OCI-LY3 (cell line): ENCODE data around the gene EYA2.
A peak's percentile ranks its signal among the peaks of the same experiment; 100 is the strongest.

Source experiments
- H2AFZ ChIP-seq: fragments of 200-600, 300-600 bp; shearing (Covaris generic); 2 replicates; pipeline ENCODE4 v1.6.0; 2014; ENCODE audit warnings: antibody characterized with exemption, low read depth, low read length
- H3K27ac ChIP-seq: fragments of 200-600, 300-600 bp; sonication (generic); 2 replicates; pipeline ENCODE4 v1.5.1; 2014; ENCODE audit warnings: mild to moderate bottlenecking, low read length, moderate library complexity, mixed read lengths
- H3K27me3 ChIP-seq: fragments of 200-600, 300-600 bp; sonication (generic); 2 replicates; pipeline ENCODE4 v1.6.1; 2014; ENCODE audit warnings: low read depth, low read length, mixed read lengths
- H3K36me3 ChIP-seq: fragments of 200-600, 300-600 bp; sonication (generic); replicated peaks from 2 replicates; pipeline ENCODE3; 2014; ENCODE audit warnings: low read depth, low read length, mixed read lengths
- H3K4me1 ChIP-seq: fragments of 300-600, 200-600 bp; sonication (generic); 2 replicates; pipeline ENCODE4 v1.6.1; 2014; ENCODE audit warnings: low read length, mixed read lengths
- H3K4me2 ChIP-seq: fragments of 200-600, 300-600 bp; sonication (generic); 2 replicates; pipeline ENCODE4 v1.6.1; 2014; ENCODE audit warnings: low read length, mixed read lengths
- H3K4me3 ChIP-seq: fragments of 300-600, 200-600 bp; sonication (generic); 2 replicates; pipeline ENCODE4 v1.5.1; 2014; ENCODE audit warnings: antibody characterized with exemption, mild to moderate bottlenecking, low read length, moderate library complexity
- H3K79me2 ChIP-seq: fragments of 300-600, 200-600 bp; shearing (Covaris generic); 2 replicates; pipeline ENCODE4 v1.6.1; 2014; ENCODE audit warnings: mild to moderate bottlenecking, low read length, mixed read lengths
- H3K9ac ChIP-seq: fragments of 300-600, 200-600 bp; shearing (Covaris generic); 2 replicates; pipeline ENCODE4 v1.6.0; 2014; ENCODE audit warnings: mild to moderate bottlenecking, low read length, moderate library complexity
- H3K9me3 ChIP-seq: fragments of 200-600, 300-600 bp; shearing (Covaris generic); 2 replicates; pipeline ENCODE4 v1.6.1; 2014; ENCODE audit warnings: low read length, mixed read lengths; ENCODE audit not compliant: insufficient read depth
- H4K20me1 ChIP-seq: fragments of 200-600, 300-600 bp; sonication (generic); 2 replicates; pipeline ENCODE4 v1.6.1; 2016; ENCODE audit warnings: low read length, mixed read lengths; ENCODE audit not compliant: insufficient read depth
- EZH2phosphoT487 ChIP-seq: fragments of 200-600 bp; shearing (Covaris generic); IDR thresholded peaks from 2 replicates; pipeline ENCODE4 v1.6.1; 2018; ENCODE audit warnings: antibody characterized with exemption, mixed run types, low read depth
- TF ChIP-seq, protein P1 (sequence below): fragments of 200-600, 300-600 bp; sonication (generic); IDR thresholded peaks from 2 replicates; pipeline ENCODE4 v1.5.1; 2014; ENCODE audit warnings: antibody characterized with exemption, low read length, low read depth

EYA2 gene

GRCh38 chr20:46899621-46900020, 5.0 kb downstream of the EYA2 start:
- H3K27ac ChIP-seq, result peak overlapping the region; percentile 60
- H3K4me2 ChIP-seq, result peak overlapping the region; percentile 59
- no peak for TF ChIP-seq EZH2phosphoT487
- TF ChIP-seq, protein P1, sequence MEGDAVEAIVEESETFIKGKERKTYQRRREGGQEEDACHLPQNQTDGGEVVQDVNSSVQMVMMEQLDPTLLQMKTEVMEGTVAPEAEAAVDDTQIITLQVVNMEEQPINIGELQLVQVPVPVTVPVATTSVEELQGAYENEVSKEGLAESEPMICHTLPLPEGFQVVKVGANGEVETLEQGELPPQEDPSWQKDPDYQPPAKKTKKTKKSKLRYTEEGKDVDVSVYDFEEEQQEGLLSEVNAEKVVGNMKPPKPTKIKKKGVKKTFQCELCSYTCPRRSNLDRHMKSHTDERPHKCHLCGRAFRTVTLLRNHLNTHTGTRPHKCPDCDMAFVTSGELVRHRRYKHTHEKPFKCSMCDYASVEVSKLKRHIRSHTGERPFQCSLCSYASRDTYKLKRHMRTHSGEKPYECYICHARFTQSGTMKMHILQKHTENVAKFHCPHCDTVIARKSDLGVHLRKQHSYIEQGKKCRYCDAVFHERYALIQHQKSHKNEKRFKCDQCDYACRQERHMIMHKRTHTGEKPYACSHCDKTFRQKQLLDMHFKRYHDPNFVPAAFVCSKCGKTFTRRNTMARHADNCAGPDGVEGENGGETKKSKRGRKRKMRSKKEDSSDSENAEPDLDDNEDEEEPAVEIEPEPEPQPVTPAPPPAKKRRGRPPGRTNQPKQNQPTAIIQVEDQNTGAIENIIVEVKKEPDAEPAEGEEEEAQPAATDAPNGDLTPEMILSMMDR, result no peak
- no peaks in the 10 kb centered on the region for H3K9me3 ChIP-seq
- peak overlapping the region; percentile 48 for H2AFZ ChIP-seq
- no peaks in the 10 kb centered on the region for H3K79me2 ChIP-seq
- no peaks in the 10 kb centered on the region for H3K27me3 ChIP-seq
- peak overlapping the region; percentile 26 for H3K4me3 ChIP-seq
- H3K4me1 ChIP-seq, result peaks cover 18% of the 10 kb centered on the region
- H4K20me1 ChIP-seq, result no peaks in the 10 kb centered on the region
- no peaks in the 10 kb centered on the region for H3K36me3 ChIP-seq
- peak overlapping the region; percentile 32 for H3K9ac ChIP-seq

DNA sequence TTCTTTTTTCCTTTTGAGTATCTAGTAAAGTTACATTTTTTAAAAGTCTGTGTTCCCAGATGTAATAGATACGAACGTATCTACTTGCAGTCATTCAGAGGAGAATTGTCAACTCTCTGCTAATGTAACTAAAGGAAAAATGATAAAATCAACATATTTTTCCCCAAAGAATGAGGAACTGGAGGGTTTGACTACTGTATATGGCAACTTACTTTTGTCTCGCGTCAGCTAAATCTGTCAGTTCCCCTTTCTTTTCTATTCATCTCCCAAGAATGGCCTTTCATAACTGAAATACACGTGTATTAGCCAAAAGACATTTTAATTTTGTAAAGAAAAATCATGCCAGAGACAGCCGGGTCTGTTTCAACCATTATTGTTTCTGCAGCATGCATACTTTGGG, 5.4 kb downstream of the EYA2 start:
- Histone ChIP-seq H2AFZ (peak overlapping the region; percentile 48), H3K27me3 (no peaks in the 10 kb centered on the region), H3K9ac (peak overlapping the region; percentile 32), H3K36me3 (no peaks in the 10 kb centered on the region), H3K27ac (peak overlapping the region; percentile 60), H3K79me2 (no peaks in the 10 kb centered on the region), H3K4me2 (peak overlapping the region; percentile 59), H3K4me1 (peaks cover 18% of the 10 kb centered on the region), H4K20me1 (no peaks in the 10 kb centered on the region), H3K4me3 (peak overlapping the region; percentile 26), H3K9me3 (no peaks in the 10 kb centered on the region)
- no peak for TF ChIP-seq EZH2phosphoT487
- TF ChIP-seq, protein P1, result no peak

- no peaks in the 10 kb centered on the region for H3K79me2 ChIP-seq
- H3K27ac ChIP-seq, result no peak overlapping the region
- H2AFZ ChIP-seq, result no peak overlapping the region
- H3K4me2 ChIP-seq, result no peak overlapping the region
- TF ChIP-seq, protein P1, result no peak
- TF ChIP-seq EZH2phosphoT487, result no peak
- H3K36me3 ChIP-seq, result no peaks in the 10 kb centered on the region
- no peak overlapping the region for H3K4me3 ChIP-seq
- no peaks in the 10 kb centered on the region for H3K9me3 ChIP-seq
- H4K20me1 ChIP-seq, result no peaks in the 10 kb centered on the region
- H3K27me3 ChIP-seq, result no peaks in the 10 kb centered on the region
- H3K9ac ChIP-seq, result no peak overlapping the region
- H3K4me1 ChIP-seq, result peaks cover 18% of the 10 kb centered on the region
Measured at GRCh38 chr20:46900826-46901225, 6.2 kb downstream of the EYA2 start.

DNA sequence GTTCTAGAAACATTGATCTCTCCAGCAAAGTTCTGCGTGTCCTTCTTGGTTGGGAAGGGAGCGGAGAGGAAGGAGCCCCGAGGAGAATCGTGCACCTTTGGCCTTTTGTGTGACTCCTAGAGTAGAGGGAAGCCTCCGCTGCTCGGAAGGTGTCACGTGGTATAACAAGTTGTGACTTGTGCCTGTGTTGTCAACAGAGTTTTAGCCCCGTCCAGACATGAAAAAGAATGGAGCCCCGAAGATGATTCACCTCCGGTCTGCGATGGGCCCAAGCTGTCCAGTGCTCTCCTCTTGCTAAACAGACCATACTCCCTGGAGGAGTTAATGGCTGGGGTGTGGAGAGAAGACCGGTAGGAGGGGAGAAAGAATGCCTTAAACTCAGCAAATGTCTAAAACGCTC, 7.0 kb downstream of the EYA2 start:
- H3K4me2 ChIP-seq, result no peak overlapping the region
- H3K27me3 ChIP-seq, result no peaks in the 10 kb centered on the region
- H3K27ac ChIP-seq, result no peak overlapping the region
- peaks cover 18% of the 10 kb centered on the region for H3K4me1 ChIP-seq
- H3K9ac ChIP-seq, result no peak overlapping the region
- H4K20me1 ChIP-seq, result no peaks in the 10 kb centered on the region
- no peaks in the 10 kb centered on the region for H3K9me3 ChIP-seq
- H3K4me3 ChIP-seq, result no peak overlapping the region
- no peaks in the 10 kb centered on the region for H3K36me3 ChIP-seq
- TF ChIP-seq, protein P1, result no peak
- no peak for TF ChIP-seq EZH2phosphoT487
- H2AFZ ChIP-seq, result no peak overlapping the region
- no peaks in the 10 kb centered on the region for H3K79me2 ChIP-seq
